NCI-H226 (cell line): ENCODE data around the gene PACS2.

Experiments
- DNase-seq: peaks from one replicate; pipeline ENCODE4 v3.0.0-alpha.2; 2015

The PACS2 gene

GRCh38 chr14:105414456-105415371 lies 100.2 kb downstream of the PACS2 start:
- no peak for DNase-seq

DNA sequence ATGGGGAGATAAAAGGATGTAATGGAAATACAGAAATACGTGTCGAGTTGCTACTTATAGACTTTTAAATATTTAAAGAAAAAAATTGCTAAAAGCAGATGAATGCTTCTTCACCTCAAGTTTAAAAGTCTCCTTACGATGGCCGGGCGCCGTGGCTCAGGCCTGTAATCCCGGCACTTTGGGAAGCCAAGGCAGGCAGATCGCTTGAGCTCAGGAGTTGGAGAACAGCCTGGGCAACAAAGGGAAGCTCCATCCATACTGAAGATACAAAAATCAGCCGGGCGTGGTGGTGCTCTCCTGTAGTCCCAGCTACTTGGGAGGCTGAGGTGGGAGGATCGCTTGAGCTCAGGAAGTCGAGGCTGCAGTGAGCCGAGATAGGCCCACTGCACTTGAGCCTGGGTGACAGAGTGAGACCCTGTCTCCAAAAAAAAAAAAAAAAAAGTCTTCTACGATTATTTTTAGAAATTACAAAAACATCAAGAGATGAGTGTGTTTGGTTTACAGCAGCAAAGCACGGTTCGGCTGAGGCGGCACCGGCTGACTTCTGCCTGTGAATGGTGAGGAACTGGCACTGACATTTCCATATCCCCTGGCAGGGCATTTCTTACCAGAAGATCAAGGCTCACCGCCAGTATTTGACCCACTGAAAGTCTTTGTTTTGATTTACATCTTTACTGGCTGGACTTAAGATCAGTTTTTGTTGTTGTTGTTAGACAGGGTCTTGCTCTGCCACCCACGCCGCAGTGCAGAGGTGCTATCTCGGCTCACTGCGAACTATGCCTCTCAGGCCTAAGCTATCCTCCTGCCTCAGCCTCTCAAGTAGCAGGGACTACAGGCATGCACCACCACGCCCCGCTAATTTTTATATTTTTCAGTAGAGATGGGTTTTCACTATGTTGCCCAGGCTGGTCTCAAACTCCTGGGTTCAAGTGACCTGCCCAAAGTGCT lies 101.2 kb downstream of the PACS2 start:
- DNase-seq, result no peak

- DNase-seq, result no peak
These were observed 102.1 kb downstream of the PACS2 start for GRCh38 chr14:105416671-105417070.

GRCh38 chr14:105417690-105418121 lies 103.2 kb downstream of the PACS2 start:
- DNase-seq, result no peak

GRCh38 chr14:105418269-105419194 lies 104.0 kb downstream of the PACS2 start:
- no peak for DNase-seq

GRCh38 chr14:105419195-105420091 lies 104.9 kb downstream of the PACS2 start, which contains the start of gene MTA1:
Gene MTA1, plus strand, starts transcription at chr14:105419827. Its CDS starts 209 bp downstream, at chr14:105420036.
- no peak for DNase-seq

DNA sequence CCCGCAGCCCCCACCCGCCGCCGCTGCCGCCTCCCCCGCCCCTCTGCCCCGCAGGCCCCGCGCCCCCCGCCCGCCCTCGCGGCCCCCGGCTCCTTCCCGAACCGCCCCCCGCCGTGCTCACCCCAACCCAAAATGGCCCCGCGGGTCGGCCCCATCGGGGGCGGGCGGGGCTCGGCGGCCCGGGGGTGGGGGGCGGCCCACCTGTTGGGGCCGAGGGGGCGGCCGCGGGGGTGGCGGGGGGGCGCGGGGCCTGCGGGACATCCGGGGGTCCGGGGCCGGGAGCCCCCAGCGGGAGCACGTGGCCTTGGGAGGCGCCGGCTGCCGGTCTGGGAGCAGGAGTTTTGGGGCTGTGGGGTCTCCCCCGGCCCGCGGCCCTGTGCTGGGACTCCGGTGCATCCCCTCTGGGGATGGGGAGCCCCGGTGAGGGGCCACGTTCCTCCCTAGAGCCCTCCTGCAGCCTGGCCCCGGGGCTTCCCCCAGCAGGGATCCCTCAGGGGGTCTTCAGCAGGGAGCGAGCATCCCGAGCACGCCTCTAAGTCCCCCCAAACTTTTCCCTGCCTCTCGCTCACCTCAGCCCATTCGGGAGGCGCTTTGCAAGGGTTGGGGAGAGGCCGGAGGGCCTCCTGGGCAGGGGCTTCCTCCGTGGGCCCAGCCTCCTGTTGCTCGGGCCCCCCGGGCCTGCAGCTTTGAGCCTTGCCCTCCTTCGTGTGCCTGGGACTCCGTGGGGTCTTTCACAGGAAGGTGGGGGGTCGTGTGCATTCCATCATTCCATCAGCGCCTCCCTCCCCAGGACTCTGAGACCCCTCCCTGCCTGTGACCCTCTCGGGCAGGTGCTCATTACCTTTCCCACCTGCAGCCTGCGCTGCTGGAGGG lies 105.8 kb downstream of the PACS2 start:
- DNase-seq, result no peak

DNA sequence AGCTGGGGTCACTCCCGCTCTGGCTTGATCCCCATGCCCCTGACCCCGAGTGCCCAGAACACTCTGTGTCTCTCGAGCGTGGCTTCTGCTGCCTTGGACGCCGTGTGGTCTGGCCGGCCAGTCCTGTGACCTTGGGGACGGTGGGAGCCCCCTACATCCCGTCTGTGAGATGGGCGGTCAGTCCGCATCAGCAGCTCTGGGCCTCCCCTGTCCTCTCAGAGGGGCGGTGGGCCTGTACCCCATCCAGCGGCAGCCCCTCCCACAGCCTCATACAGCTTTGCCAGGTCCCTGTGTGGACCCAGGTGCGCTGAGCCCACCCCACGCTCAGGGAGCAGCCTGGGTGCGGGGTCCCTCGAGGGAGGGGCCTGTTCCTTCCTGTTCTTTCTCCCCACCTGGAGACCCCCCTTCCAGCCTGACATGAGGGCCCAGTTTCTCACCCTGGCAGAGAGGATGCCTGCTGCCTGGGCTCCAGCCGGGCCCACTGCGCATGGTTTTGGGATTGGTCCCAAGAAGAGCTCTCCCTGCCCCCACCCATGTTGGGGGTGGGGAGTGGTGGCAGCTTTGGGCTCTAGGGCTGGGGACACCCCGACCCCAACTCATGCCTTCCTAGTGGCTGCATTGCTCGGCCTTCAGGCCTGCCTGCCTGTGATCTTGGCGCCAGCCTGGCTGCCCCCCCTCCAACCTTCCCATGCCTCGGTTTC lies 106.6 kb downstream of the PACS2 start:
- no peak for DNase-seq

DNA sequence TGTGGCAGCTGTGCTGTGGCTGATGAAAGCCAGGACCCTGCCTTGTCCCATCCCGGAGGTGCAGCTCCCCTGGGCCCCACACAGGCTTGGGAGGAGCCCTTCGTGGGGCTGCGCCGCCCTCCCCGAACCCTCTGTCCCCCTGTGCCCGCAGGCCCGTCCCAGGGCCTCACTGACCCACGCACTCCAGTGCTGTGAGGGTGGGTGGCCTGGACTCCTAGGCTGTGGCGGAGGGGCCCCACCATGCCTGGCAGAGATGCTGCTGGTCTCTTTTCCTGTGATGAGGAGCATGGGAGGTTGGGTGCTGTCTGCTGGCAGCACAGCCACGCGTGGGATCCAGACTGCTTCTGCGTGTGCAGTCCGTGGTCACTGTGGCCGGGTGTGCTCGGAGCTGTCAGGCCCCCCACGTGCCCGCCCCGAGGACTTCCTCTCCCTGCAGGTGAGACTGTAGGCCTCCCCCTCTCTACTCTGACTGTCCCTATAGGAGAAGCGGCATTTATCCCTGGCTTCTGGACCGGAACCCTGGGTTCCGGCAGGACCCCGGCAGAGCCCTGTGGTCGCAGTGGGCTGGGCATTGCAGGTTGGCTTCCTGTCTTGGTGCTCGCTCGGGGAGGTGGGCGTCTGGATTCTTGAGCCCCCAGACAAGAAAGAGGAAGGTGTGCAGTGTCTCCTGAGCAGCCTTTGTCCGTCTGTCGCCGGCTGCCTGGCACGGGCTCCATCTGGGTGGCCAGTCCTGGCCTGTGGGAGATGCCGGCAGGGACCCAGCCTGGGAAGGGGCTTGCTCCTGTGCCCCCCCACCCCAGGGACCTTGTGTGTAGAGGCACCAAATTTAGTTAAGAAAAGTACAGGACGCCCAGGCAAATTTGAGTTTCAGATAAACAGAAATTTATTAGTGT lies 107.4 kb downstream of the PACS2 start:
- no peak for DNase-seq

- no peak for DNase-seq
These were observed 108.3 kb downstream of the PACS2 start for GRCh38 chr14:105422695-105423487.

DNA sequence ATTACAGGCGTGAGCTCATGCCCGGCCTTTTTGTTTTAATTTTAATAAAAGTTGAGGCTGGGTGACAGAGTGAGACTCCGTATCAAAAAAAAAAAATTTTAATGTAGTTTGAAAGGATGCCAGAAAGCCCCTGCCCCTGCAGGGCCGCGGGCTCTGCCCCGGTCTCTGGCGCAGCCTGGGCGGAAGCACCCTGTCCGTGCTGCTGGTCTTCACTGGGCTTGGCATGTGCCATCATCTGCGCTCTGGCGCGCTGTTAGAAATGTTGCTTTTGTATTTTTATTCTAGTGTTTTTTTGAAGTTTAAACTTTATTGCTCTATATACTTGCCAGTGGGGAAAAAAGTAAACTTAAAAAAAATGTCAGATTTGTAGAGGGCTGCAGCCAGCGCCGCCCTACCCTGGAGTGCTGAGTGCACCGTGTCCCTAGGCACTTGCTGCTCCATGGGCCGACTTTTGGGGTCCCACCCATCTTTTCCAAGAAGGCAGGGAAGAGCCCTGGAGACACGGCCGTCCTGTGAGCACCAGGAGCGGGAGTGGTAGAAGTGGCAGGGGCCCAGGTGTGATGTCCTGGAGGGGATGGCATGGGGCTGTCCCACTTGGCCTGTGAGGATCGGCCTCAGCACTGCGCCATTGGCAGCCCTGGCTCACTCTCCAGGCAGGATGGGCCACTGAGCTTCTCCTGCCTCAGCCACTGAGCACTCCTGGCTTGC lies 109.1 kb downstream of the PACS2 start:
- no peak for DNase-seq

- no peak for DNase-seq
These were observed 110.3 kb downstream of the PACS2 start for GRCh38 chr14:105424861-105425260.

- no peak for DNase-seq
These were observed 111.3 kb downstream of the PACS2 start for GRCh38 chr14:105425823-105426247.

DNA sequence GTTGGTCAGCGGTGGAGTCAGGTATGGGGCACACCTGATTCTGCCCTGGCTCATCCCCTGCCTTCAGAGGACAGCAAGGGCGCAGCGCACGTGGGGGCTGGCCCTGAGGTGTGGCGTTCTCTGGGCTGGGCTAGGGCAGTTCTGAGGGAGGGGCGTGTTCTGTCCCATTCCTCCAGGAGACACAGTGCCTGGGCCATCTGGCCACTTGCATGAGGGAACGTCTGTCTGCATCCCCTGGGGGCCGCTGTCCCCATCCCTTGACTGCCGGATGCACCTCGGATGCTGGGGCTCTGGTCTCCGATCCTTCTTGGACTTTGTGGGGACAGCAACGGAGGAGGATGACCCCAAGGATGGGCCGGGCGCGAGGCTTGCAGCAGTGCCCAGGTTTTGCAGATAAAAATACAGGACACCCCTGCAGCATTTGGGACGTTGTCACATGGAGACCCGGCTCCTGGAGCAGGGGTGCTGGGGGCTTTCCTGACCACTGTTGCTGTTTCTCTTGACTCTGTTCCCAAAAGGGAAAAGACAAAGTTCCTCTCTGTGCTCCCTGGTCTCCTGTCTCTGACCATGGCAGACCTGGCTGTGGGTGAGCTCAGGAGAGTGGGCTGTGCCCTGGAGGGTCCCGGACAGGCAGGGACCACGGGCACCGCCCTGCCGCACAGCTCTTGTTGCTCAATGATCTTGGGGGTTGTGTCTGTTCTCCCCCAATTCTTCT lies 112.0 kb downstream of the PACS2 start:
- no peak for DNase-seq

- DNase-seq, result no peak
These were observed 112.9 kb downstream of the PACS2 start for GRCh38 chr14:105427412-105427811.

GRCh38 chr14:105427936-105428485 lies 113.5 kb downstream of the PACS2 start:
- DNase-seq, result no peak
